H9 (cell line): ENCODE results near the gene SCD5. TPM values are rescaled to one million over a fixed set of nuclear protein-coding genes. Genes with fewer than 3 reads are reported as not detected.

Experiments
- DNase-seq: peaks from one replicate; pipeline ENCODE4 v3.0.0-alpha.2; 2017
- H2AFZ ChIP-seq: one replicate; pipeline ENCODE4 v1.6.1; 2013; ENCODE audit warnings: mild to moderate bottlenecking, low read length, control low read depth, moderate library complexity
- H2AK5ac ChIP-seq: 2 replicates; pipeline ENCODE4 v1.6.1; 2013; ENCODE audit warnings: low read length, control low read depth, mixed read lengths; ENCODE audit not compliant: insufficient read length
- H2BK120ac ChIP-seq: one replicate; pipeline ENCODE4 v1.6.1; 2013; ENCODE audit warnings: low read depth, mild to moderate bottlenecking, low read length, control low read depth, inconsistent platforms; ENCODE audit not compliant: poor library complexity, severe bottlenecking
- H2BK12ac ChIP-seq: 2 replicates; pipeline ENCODE4 v1.6.1; 2013; ENCODE audit warnings: low read length, control low read depth, mixed read lengths, low read depth; ENCODE audit not compliant: insufficient read length
- H2BK15ac ChIP-seq: 2 replicates; pipeline ENCODE4 v1.6.1; 2013; ENCODE audit warnings: low read depth, low read length, control low read depth
- H2BK20ac ChIP-seq: one replicate; pipeline ENCODE4 v1.6.1; 2013; ENCODE audit warnings: low read depth, mild to moderate bottlenecking, low read length, control low read depth, inconsistent platforms; ENCODE audit not compliant: poor library complexity, severe bottlenecking
- H2BK5ac ChIP-seq: 2 replicates; pipeline ENCODE4 v1.6.1; 2013; ENCODE audit warnings: low read length, control low read depth, mixed read lengths; ENCODE audit not compliant: insufficient read length
- H3K14ac ChIP-seq: 2 replicates; pipeline ENCODE4 v1.6.1; 2013; ENCODE audit warnings: low read length, control low read depth; ENCODE audit not compliant: insufficient read depth
- H3K18ac ChIP-seq: 2 replicates; pipeline ENCODE4 v1.6.1; 2013; ENCODE audit warnings: low read depth, mild to moderate bottlenecking, mixed read lengths, low read length, control low read depth; ENCODE audit not compliant: insufficient read length
- H3K23ac ChIP-seq: 2 replicates; pipeline ENCODE4 v1.6.1; 2013; ENCODE audit warnings: low read length, control low read depth, mixed read lengths, low read depth; ENCODE audit not compliant: insufficient read length
- H3K23me2 ChIP-seq: 2 replicates; pipeline ENCODE4 v1.6.1; 2013; ENCODE audit warnings: low read depth, mild to moderate bottlenecking, mixed read lengths, low read length, control low read depth; ENCODE audit not compliant: insufficient read length, poor library complexity, severe bottlenecking
- H3K27ac ChIP-seq: 2 replicates; pipeline ENCODE4 v1.5.1; 2013; ENCODE audit warnings: low read length, control low read depth, mixed read lengths, low read depth; ENCODE audit not compliant: insufficient read length
- H3K27me3 ChIP-seq: 2 replicates; pipeline ENCODE4 v1.6.1; 2013; ENCODE audit warnings: low read length, control low read depth, inconsistent platforms; ENCODE audit not compliant: insufficient read depth
- H3K4ac ChIP-seq: 2 replicates; pipeline ENCODE4 v1.6.1; 2013; ENCODE audit warnings: low read depth, mild to moderate bottlenecking, control low read depth, inconsistent platforms, low read length, moderate library complexity
- H3K4me1 ChIP-seq: 2 replicates; pipeline ENCODE4 v1.6.1; 2013; ENCODE audit warnings: low read length, control low read depth, inconsistent platforms; ENCODE audit not compliant: insufficient read depth
- H3K4me2 ChIP-seq: 2 replicates; pipeline ENCODE4 v1.6.1; 2013; ENCODE audit warnings: low read length, control low read depth, mixed read lengths; ENCODE audit not compliant: insufficient read length, insufficient read depth
- H3K56ac ChIP-seq: 2 replicates; pipeline ENCODE4 v1.6.1; 2013; ENCODE audit warnings: low read depth, mild to moderate bottlenecking, mixed read lengths, low read length, control low read depth; ENCODE audit not compliant: insufficient read length
- H3K79me1 ChIP-seq: 2 replicates; pipeline ENCODE4 v1.6.1; 2013; ENCODE audit warnings: low read depth, mild to moderate bottlenecking, moderate library complexity, low read length, control low read depth, inconsistent platforms; ENCODE audit not compliant: insufficient read depth, poor library complexity, severe bottlenecking
- H3K79me2 ChIP-seq: 2 replicates; pipeline ENCODE4 v1.6.1; 2013; ENCODE audit warnings: low read length, control low read depth, inconsistent platforms; ENCODE audit not compliant: insufficient read depth
- H3K9ac ChIP-seq: 2 replicates; pipeline ENCODE4 v1.6.1; 2013; ENCODE audit warnings: low read length, control low read depth, mixed read lengths; ENCODE audit not compliant: insufficient read length; ENCODE audit errors: extremely low read depth
- H3K9me3 ChIP-seq: one replicate; pipeline ENCODE4 v1.6.1; 2013; ENCODE audit warnings: low read depth, low read length, inconsistent platforms; ENCODE audit not compliant: control insufficient read depth
- H3T11ph ChIP-seq: one replicate; pipeline ENCODE4 v1.6.1; 2013; ENCODE audit warnings: mild to moderate bottlenecking, low read length, control low read depth, inconsistent platforms
- H4K20me1 ChIP-seq: one replicate; pipeline ENCODE4 v1.6.1; 2013; ENCODE audit not compliant: control insufficient read depth, insufficient read length, insufficient read depth
- H4K5ac ChIP-seq: 2 replicates; pipeline ENCODE4 v1.6.1; 2013; ENCODE audit warnings: low read depth, mild to moderate bottlenecking, mixed read lengths, low read length, control low read depth; ENCODE audit not compliant: insufficient read length
- H4K8ac ChIP-seq: replicated peaks from 2 replicates; pipeline ENCODE4 v1.6.1; 2013; ENCODE audit warnings: low read length, control low read depth, mixed read lengths, low read depth; ENCODE audit not compliant: insufficient read length
- H4K91ac ChIP-seq: 2 replicates; pipeline ENCODE4 v1.6.1; 2013; ENCODE audit warnings: low read depth, mild to moderate bottlenecking, moderate library complexity, mixed read lengths, low read length, control low read depth; ENCODE audit not compliant: insufficient read length
- H3K27ac Mint-ChIP-seq, 3 experiments: 2 replicates in 2 of 3; 3 replicates in 1 of 3; pipeline ENCODE4 v1.8.0; 2020 to 2021; ENCODE audit warnings: mixed read lengths in 3 of 3, mild to moderate bottlenecking in 1 of 3, moderate library complexity in 1 of 3
- H3K27me3 Mint-ChIP-seq: 2 replicates; pipeline ENCODE4 v1.8.0; 2021; ENCODE audit warnings: low read depth, mild to moderate bottlenecking, moderate library complexity, mixed read lengths
- H3K36me3 Mint-ChIP-seq, 3 experiments: 2 replicates in 2 of 3; 3 replicates in 1 of 3; pipeline ENCODE4 v1.8.0; 2020 to 2021; ENCODE audit warnings: low read depth in 3 of 3, mixed read lengths in 3 of 3; ENCODE audit not compliant: insufficient read depth in 1 of 3
- H3K4me1 Mint-ChIP-seq, 2 experiments: 2 replicates each; pipeline ENCODE4 v1.8.0; 2020; ENCODE audit warnings: mixed read lengths in 2 of 2
- H3K4me3 Mint-ChIP-seq, 2 experiments: 2 replicates in 1 of 2; 3 replicates in 1 of 2; pipeline ENCODE4 v1.8.0; 2020 to 2021; ENCODE audit warnings: mild to moderate bottlenecking in 2 of 2, mixed read lengths in 2 of 2, moderate library complexity in 1 of 2
- H3K9me3 Mint-ChIP-seq, 2 experiments: 2 replicates in 1 of 2; 3 replicates in 1 of 2; pipeline ENCODE4 v1.8.0; 2020; ENCODE audit warnings: mild to moderate bottlenecking in 2 of 2, mixed read lengths in 2 of 2, moderate library complexity in 1 of 2
- CTCF ChIP-seq: fragments of 200-600 bp; sonication (generic); conservative IDR thresholded peaks from 3 replicates; pipeline ENCODE4 v1.8.0; 2021; ENCODE audit warnings: antibody characterized with exemption, mild to moderate bottlenecking
- WGBS: extraction: QIAGEN DNeasy Blood & Tissue Kit; methylation state at CpG from one replicate; pipeline ENCODE4 v1.1.7; 2013; ENCODE audit warnings: missing lambda C conversion rate, low lambda C conversion rate, mixed read lengths; ENCODE audit not compliant: insufficient read length; ENCODE audit errors: extremely low coverage; 5-methylcytosine and 5-hydroxymethylcytosine counted together
- total RNA-seq: library from RNA; stranded (reverse); gene quantifications from 2 replicates; pipeline ENCODE4 v1.2.1, GENCODE V29; 2021

The SCD5 gene
- total RNA-seq, 1 experiment from 2014 or later: 0.68 TPM

- no peaks in the 10 kb centered on the region for H3K23me2 ChIP-seq
- no peak overlapping the region for H3K4me2 ChIP-seq
- no peak overlapping the region for H3K4me3 Mint-ChIP-seq
- no peak overlapping the region for H3K27ac ChIP-seq
- H2BK20ac ChIP-seq: no peak overlapping the region
- no peak overlapping the region for H3K4ac ChIP-seq
- no peak overlapping the region for H3K14ac ChIP-seq
- H3K79me2 ChIP-seq: no peaks in the 10 kb centered on the region
- H2BK5ac ChIP-seq: no peak overlapping the region
- no peaks in the 10 kb centered on the region for H3K79me1 ChIP-seq
- peak; percentile 41 for DNase-seq
- H3K18ac ChIP-seq: no peak overlapping the region
- no peak overlapping the region for H3K27ac Mint-ChIP-seq
- no peak overlapping the region for H2AK5ac ChIP-seq
- no peak overlapping the region for H4K5ac ChIP-seq
- WGBS: no CpG with 5 or more reads among the region's 4 CpGs
- no peaks in the 10 kb centered on the region for H3K9me3 Mint-ChIP-seq
- H4K91ac ChIP-seq: no peak overlapping the region
- peaks cover 19% of the 10 kb centered on the region for H3K27me3 Mint-ChIP-seq
- no peak overlapping the region for H2BK120ac ChIP-seq
- no peak overlapping the region for H3K23ac ChIP-seq
- 0 out of 2 replicates have a peak, but pooled peaks cover 2% of the 10 kb centered on the region for H3K27me3 ChIP-seq
- no peaks in the 10 kb centered on the region for H4K20me1 ChIP-seq
- no peak overlapping the region for H2AFZ ChIP-seq
- no peaks in the 10 kb centered on the region for H3K36me3 Mint-ChIP-seq
- H3K9ac ChIP-seq: no peak overlapping the region
- H3K56ac ChIP-seq: no peak overlapping the region
- no peak for TF ChIP-seq CTCF
- peaks cover 2% of the 10 kb centered on the region; the same call in 1 of the 2 replicates for H3K4me1 ChIP-seq
- no peak overlapping the region for H2BK12ac ChIP-seq
- no peak overlapping the region for H3T11ph ChIP-seq
- H3K4me1 Mint-ChIP-seq: peaks cover 16 to 27% of the 10 kb centered on the region in 2 experiments
- no peak overlapping the region for H2BK15ac ChIP-seq
- H4K8ac ChIP-seq: no peak overlapping the region
- H3K9me3 ChIP-seq: no peaks in the 10 kb centered on the region
These were observed 88.2 kb downstream of the SCD5 start for GRCh38 chr4:82710197-82710929.
